Calu3 (cell line): ENCODE measurements around the gene GCNT2. TPM values are rescaled to one million over a fixed set of nuclear protein-coding genes. Genes with fewer than 3 reads are reported as not detected.
"Not testable (repeated sequence)": the region's sequence is repeated elsewhere in the genome, so short reads cannot be mapped to it uniquely, and the experiment has no call there.

Source experiments
- BruUV-seq: library from RNA; stranded (reverse); fragments of 400-500 nt; replicated peaks from 2 replicates; lab custom pipeline; 2021; lab: Mats Ljungman, UMichigan
- CTCF ChIA-PET: fragments of 300-600 bp; sonication (Branson Sonifier 250); formaldehyde crosslinking; loops from one replicate; lab custom pipeline; 2022; ENCODE audit warnings: antibody characterized with exemption; lab: Charles Lee
- DNase-seq: peaks from one replicate; pipeline ENCODE4 v3.0.0; 2022
- H3K27ac Mint-ChIP-seq: one replicate; pipeline ENCODE4 v1.8.0; 2022; ENCODE audit warnings: mixed read lengths; ENCODE audit not compliant: unreplicated experiment
- H3K27me3 Mint-ChIP-seq: one replicate; pipeline ENCODE4 v1.8.0; 2022; ENCODE audit warnings: mixed read lengths; ENCODE audit not compliant: unreplicated experiment
- H3K36me3 Mint-ChIP-seq: one replicate; pipeline ENCODE4 v1.8.0; 2022; ENCODE audit warnings: mild to moderate bottlenecking, moderate library complexity, mixed read lengths; ENCODE audit not compliant: insufficient read depth, unreplicated experiment
- H3K4me1 Mint-ChIP-seq: one replicate; pipeline ENCODE4 v1.8.0; 2022; ENCODE audit warnings: mild to moderate bottlenecking, low read depth, mixed read lengths; ENCODE audit not compliant: unreplicated experiment
- H3K4me3 Mint-ChIP-seq: one replicate; pipeline ENCODE4 v1.8.0; 2022; ENCODE audit warnings: mild to moderate bottlenecking, low read depth, moderate library complexity, mixed read lengths; ENCODE audit not compliant: unreplicated experiment
- H3K9me3 Mint-ChIP-seq: one replicate; pipeline ENCODE4 v1.8.0; 2022; ENCODE audit warnings: low read depth, mixed read lengths; ENCODE audit not compliant: unreplicated experiment
- intact Hi-C: fragments of 100-400 bp; cut with micrococcal nuclease; formaldehyde crosslinking; loops from one replicate; pipeline ENCODE4 v1.10.0; 2022; ENCODE audit not compliant: unreplicated experiment
- total RNA-seq: library from RNA; stranded (reverse); gene quantifications from 2 replicates; pipeline ENCODE4 v1.2.3, GENCODE V29; 2022
- TF ChIP-seq, protein P1 (sequence below): fragments of 200-600 bp; IDR thresholded peaks from one replicate; pipeline ENCODE4 v1.8.0; 2022; ENCODE audit warnings: antibody characterized with exemption; ENCODE audit not compliant: unreplicated experiment

Gene GCNT2
- total RNA-seq, 1 experiment from 2014 or later: 18.0 TPM

GRCh38 chr6:10659699-10660348 lies 138.7 kb downstream of the GCNT2 start:
- CTCF ChIA-PET: interaction anchor here (0.6 kb wide), 1 partner anchor 8 kb away, joined by 3 read pairs; no protein-coding TSS in a partner anchor
- Mint-ChIP-seq H3K36me3 (no peaks in the 10 kb centered on the region), H3K9me3 (no peaks in the 10 kb centered on the region), H3K4me3 (no peak overlapping the region), H3K4me1 (no peaks in the 10 kb centered on the region), H3K27ac (no peak overlapping the region), H3K27me3 (no peaks in the 10 kb centered on the region)
- DNase-seq: no peak
- TF ChIP-seq, protein P1, sequence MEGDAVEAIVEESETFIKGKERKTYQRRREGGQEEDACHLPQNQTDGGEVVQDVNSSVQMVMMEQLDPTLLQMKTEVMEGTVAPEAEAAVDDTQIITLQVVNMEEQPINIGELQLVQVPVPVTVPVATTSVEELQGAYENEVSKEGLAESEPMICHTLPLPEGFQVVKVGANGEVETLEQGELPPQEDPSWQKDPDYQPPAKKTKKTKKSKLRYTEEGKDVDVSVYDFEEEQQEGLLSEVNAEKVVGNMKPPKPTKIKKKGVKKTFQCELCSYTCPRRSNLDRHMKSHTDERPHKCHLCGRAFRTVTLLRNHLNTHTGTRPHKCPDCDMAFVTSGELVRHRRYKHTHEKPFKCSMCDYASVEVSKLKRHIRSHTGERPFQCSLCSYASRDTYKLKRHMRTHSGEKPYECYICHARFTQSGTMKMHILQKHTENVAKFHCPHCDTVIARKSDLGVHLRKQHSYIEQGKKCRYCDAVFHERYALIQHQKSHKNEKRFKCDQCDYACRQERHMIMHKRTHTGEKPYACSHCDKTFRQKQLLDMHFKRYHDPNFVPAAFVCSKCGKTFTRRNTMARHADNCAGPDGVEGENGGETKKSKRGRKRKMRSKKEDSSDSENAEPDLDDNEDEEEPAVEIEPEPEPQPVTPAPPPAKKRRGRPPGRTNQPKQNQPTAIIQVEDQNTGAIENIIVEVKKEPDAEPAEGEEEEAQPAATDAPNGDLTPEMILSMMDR: no peak
- BruUV-seq: no TSS peak
- intact Hi-C loops: no loop called here

DNA sequence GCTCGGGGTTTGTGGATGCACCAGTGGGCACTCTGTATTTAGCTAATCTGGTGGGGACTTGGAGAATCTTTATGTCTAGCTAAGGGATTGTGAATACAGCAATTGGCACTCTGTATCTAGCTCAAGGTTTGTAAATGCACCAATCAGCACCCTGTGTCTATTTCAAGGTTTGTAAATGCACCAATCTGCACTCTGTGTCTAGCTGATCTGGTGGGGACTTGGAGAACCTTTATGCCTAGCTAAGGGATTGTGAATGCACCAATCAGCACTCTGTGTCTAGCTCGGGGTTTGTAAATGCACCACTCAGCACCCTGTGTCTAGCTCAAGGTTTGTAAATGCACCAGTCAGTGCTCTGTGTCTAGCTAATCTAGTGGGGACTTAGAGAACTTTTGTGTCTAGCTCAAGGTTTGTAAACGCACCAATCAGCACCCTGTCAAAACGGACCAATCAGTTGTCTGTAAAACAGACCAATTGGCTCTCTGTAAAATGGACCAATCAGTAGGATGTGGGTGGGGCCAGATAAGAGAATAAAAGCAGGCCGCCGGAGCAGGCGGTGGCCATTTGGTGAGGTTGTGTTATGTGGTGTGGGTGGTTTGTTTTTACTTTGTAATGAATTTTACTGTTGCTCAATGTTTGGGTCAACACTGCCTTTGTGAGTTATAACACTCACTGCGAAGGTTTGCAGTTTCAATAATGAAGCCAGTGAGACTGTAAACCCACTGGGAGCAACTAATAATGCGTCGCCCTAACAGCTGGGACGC lies 139.5 kb downstream of the GCNT2 start:
- not testable (repeated sequence) for BruUV-seq, H3K4me3 Mint-ChIP-seq, H3K36me3 Mint-ChIP-seq

GRCh38 chr6:10662207-10662606 lies 141.1 kb downstream of the GCNT2 start:
- intact Hi-C loops: no loop called here
- Mint-ChIP-seq H3K27ac (no peak overlapping the region), H3K4me3 (no peak overlapping the region), H3K36me3 (no peaks in the 10 kb centered on the region), H3K9me3 (no peaks in the 10 kb centered on the region), H3K4me1 (no peaks in the 10 kb centered on the region), H3K27me3 (peaks cover 13% of the 10 kb centered on the region)
- BruUV-seq: no TSS peak
- TF ChIP-seq, protein P1: no peak
- no peak for DNase-seq
- CTCF ChIA-PET: interaction anchor here (0.7 kb wide), 1 partner anchor 38 kb away, joined by 5 read pairs; no protein-coding TSS in a partner anchor

More for the DNA sequence above, 139.5 kb downstream of the GCNT2 start:
- CTCF ChIA-PET: interaction anchor here (0.6 kb wide), 1 partner anchor 9 kb away, joined by 3 read pairs; no protein-coding TSS in a partner anchor
- H3K27ac Mint-ChIP-seq, DNase-seq, intact Hi-C loops, H3K4me1 Mint-ChIP-seq, H3K27me3 Mint-ChIP-seq, H3K9me3 Mint-ChIP-seq: not testable (repeated sequence)

- intact Hi-C loops: no loop called here
- TF ChIP-seq, protein P1: no peak
- Mint-ChIP-seq H3K36me3 (no peaks in the 10 kb centered on the region), H3K27me3 (peaks cover 19% of the 10 kb centered on the region), H3K4me3 (no peak overlapping the region), H3K9me3 (no peaks in the 10 kb centered on the region), H3K27ac (no peak overlapping the region), H3K4me1 (no peaks in the 10 kb centered on the region)
- CTCF ChIA-PET: no interaction called here
- no peak for DNase-seq
- BruUV-seq: no TSS peak
Observed at GRCh38 chr6:10662742-10663141, 141.6 kb downstream of the GCNT2 start.

DNA sequence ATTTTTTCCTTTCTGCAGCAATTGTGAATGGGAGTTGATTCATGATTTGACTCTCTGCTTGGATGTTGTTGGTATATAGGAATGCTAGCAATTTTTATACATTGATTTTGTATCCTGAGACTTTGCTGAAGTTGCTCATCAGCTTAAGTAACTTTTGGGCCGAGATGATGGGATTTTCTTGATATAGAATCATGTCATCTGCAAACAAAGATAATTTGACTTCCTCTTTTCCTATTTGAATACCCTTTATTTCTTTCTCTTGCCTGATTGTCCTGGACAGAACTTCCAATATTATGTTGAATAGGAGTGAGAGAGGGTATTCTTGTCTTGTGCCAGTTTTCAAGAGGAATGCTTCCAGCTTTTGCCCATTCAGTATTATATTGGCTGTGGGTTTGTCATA lies 144.4 kb downstream of the GCNT2 start:
- CTCF ChIA-PET, H3K27ac Mint-ChIP-seq, H3K9me3 Mint-ChIP-seq, BruUV-seq, DNase-seq, H3K4me3 Mint-ChIP-seq, H3K4me1 Mint-ChIP-seq, intact Hi-C loops, H3K36me3 Mint-ChIP-seq: not testable (repeated sequence)
- H3K27me3 Mint-ChIP-seq: peaks cover 43% of the 10 kb centered on the region
